BJ (cell line): ENCODE data around the gene UBR3. TPM values are rescaled to one million over a fixed set of nuclear protein-coding genes. Genes with fewer than 3 reads are reported as not detected.
A peak's percentile ranks its signal among the peaks of the same experiment; 100 is the strongest.

Source experiments
- CTCF ChIA-PET: fragments of 350-600 bp; formaldehyde crosslinking; extraction: SDS; loops from one replicate; lab custom pipeline; 2021; ENCODE audit warnings: antibody characterized with exemption, inconsistent platforms; lab: Yijun Ruan, JAX
- POLR2A ChIA-PET: fragments of 300-600 bp; sonication (Branson Sonifier 250); formaldehyde crosslinking; extraction: SDS; loops from one replicate; lab custom pipeline; 2021; ENCODE audit warnings: antibody characterized with exemption; lab: Charles Lee
- DNase-seq: peaks from one replicate; pipeline ENCODE4 v3.0.0-alpha.2; 2011; ENCODE audit warnings: low read depth
- H3K27me3 ChIP-seq: 2 replicates; pipeline ENCODE4 v1.6.0; 2011; ENCODE audit warnings: low read length; ENCODE audit not compliant: control insufficient read depth, insufficient read depth
- H3K36me3 ChIP-seq: 2 replicates; pipeline ENCODE4 v1.5.1; 2011; ENCODE audit warnings: low read length; ENCODE audit not compliant: control insufficient read depth, insufficient read depth
- H3K4me3 ChIP-seq: 2 replicates; pipeline ENCODE4 v1.5.1; 2011; ENCODE audit warnings: low read depth, mild to moderate bottlenecking, control low read depth, low read length
- polyA minus RNA-seq: library from RNA; depleted of rRNA, polyadenylated mRNA; stranded (reverse); fragments of >200 nt; gene quantifications from 2 replicates; pipeline ENCODE4 v1.2.3, GENCODE V29; 2011; rRNA and poly(A)+ RNA removed
- polyA plus RNA-seq: library from polyadenylated mRNA; depleted of rRNA; stranded (reverse); fragments of >200 nt; gene quantifications from 2 replicates; pipeline ENCODE4 v1.2.3, GENCODE V29; 2011; rRNA removed
- TF ChIP-seq, protein P1 (sequence below): IDR thresholded peaks from 2 replicates; pipeline ENCODE4 v1.5.1; 2011; ENCODE audit warnings: low read depth, mild to moderate bottlenecking, control low read depth, inconsistent platforms, low read length, moderate library complexity; ENCODE audit not compliant: insufficient read depth

Gene UBR3, protein sequence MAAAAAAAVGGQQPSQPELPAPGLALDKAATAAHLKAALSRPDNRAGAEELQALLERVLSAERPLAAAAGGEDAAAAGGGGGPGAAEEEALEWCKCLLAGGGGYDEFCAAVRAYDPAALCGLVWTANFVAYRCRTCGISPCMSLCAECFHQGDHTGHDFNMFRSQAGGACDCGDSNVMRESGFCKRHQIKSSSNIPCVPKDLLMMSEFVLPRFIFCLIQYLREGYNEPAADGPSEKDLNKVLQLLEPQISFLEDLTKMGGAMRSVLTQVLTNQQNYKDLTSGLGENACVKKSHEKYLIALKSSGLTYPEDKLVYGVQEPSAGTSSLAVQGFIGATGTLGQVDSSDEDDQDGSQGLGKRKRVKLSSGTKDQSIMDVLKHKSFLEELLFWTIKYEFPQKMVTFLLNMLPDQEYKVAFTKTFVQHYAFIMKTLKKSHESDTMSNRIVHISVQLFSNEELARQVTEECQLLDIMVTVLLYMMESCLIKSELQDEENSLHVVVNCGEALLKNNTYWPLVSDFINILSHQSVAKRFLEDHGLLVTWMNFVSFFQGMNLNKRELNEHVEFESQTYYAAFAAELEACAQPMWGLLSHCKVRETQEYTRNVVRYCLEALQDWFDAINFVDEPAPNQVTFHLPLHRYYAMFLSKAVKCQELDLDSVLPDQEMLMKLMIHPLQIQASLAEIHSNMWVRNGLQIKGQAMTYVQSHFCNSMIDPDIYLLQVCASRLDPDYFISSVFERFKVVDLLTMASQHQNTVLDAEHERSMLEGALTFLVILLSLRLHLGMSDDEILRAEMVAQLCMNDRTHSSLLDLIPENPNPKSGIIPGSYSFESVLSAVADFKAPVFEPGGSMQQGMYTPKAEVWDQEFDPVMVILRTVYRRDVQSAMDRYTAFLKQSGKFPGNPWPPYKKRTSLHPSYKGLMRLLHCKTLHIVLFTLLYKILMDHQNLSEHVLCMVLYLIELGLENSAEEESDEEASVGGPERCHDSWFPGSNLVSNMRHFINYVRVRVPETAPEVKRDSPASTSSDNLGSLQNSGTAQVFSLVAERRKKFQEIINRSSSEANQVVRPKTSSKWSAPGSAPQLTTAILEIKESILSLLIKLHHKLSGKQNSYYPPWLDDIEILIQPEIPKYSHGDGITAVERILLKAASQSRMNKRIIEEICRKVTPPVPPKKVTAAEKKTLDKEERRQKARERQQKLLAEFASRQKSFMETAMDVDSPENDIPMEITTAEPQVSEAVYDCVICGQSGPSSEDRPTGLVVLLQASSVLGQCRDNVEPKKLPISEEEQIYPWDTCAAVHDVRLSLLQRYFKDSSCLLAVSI (N-terminal part only)
- polyA plus RNA-seq = 7.5 and 16.2 TPM in 2 replicates
- 17.3 and 20.0 TPM in 2 replicates for polyA minus RNA-seq

DNA sequence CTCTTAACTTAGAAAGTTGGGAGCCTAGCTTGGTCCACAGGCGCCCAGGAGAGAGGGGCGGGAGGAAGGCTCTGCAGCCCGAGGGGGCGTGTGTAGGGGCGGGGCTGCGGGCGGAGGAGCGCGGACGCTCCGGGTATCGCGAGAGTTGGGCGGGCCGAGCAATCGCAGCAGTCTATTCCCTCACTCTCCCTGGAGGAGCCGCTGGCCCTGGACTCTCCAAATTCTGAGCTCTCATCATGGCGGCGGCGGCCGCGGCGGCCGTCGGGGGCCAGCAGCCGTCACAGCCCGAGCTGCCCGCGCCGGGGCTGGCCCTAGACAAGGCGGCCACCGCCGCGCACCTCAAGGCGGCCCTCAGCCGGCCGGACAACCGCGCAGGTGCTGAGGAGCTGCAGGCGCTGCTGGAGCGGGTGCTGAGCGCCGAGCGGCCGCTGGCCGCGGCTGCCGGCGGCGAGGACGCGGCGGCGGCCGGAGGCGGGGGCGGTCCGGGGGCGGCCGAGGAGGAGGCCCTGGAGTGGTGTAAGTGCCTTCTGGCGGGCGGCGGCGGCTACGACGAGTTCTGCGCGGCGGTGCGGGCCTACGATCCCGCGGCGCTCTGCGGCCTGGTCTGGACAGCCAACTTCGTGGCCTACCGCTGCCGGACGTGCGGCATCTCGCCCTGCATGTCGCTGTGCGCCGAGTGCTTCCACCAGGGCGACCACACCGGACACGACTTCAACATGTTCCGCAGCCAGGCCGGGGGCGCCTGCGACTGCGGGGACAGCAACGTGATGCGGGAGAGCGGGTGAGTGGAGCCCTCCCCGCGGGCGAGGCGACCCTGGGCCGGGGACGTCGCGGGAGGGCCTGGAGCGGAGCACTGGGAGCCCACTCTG is at the start of gene UBR3:
UBR3 (plus strand) TSS at position 183 of the 869 bp plus-strand sequence; CDS start at position 237, 54 bp downstream.
- ChIA-PET POLR2A (interaction anchor here (0.6 kb wide), 1 partner anchor 1830 kb away, joined by 3 read pairs; no protein-coding TSS in a partner anchor), CTCF (interaction anchor here (0.9 to 2.3 kb wide), 5 partner anchors 15 to 105 kb away, joined by 3 to 5 read pairs (median 4); no protein-coding TSS in a partner anchor)
- DNase-seq = peak; percentile 52
- H3K36me3 ChIP-seq = no peaks in the 10 kb centered on the region
- no peaks in the 10 kb centered on the region for H3K27me3 ChIP-seq
- peak within 1 kb of the TSS; percentile 99 for H3K4me3 ChIP-seq
- TF ChIP-seq, protein P1, sequence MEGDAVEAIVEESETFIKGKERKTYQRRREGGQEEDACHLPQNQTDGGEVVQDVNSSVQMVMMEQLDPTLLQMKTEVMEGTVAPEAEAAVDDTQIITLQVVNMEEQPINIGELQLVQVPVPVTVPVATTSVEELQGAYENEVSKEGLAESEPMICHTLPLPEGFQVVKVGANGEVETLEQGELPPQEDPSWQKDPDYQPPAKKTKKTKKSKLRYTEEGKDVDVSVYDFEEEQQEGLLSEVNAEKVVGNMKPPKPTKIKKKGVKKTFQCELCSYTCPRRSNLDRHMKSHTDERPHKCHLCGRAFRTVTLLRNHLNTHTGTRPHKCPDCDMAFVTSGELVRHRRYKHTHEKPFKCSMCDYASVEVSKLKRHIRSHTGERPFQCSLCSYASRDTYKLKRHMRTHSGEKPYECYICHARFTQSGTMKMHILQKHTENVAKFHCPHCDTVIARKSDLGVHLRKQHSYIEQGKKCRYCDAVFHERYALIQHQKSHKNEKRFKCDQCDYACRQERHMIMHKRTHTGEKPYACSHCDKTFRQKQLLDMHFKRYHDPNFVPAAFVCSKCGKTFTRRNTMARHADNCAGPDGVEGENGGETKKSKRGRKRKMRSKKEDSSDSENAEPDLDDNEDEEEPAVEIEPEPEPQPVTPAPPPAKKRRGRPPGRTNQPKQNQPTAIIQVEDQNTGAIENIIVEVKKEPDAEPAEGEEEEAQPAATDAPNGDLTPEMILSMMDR = 0 out of 2 replicates have a peak, but pooled peaks have one; percentile 19

DNA sequence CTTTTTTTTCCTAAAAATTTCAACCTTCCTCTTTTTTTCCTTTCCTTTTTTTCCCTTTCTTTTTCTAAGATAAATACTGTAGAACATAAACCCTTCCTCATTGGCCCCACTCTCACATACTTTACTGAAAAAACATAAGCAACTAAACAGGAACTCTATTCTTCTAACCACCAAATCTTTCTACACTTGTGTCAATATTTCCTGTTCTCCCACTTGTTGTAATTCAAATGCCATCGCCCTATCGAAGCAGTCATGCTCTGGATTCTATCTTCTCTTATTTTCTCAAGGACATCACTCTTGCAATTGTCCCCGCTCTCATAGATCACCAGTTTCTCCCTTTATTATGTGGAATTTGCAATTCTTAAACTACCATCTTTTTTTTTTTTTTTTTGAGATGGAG is 48.8 kb upstream of the UBR3 start:
- H3K36me3 ChIP-seq = no peaks in the 10 kb centered on the region
- CTCF ChIA-PET = no interaction called here
- POLR2A ChIA-PET = no interaction called here
- no peak for DNase-seq
- TF ChIP-seq, protein P1 = no peak
- no peak overlapping the region for H3K4me3 ChIP-seq
- no peaks in the 10 kb centered on the region for H3K27me3 ChIP-seq

DNA sequence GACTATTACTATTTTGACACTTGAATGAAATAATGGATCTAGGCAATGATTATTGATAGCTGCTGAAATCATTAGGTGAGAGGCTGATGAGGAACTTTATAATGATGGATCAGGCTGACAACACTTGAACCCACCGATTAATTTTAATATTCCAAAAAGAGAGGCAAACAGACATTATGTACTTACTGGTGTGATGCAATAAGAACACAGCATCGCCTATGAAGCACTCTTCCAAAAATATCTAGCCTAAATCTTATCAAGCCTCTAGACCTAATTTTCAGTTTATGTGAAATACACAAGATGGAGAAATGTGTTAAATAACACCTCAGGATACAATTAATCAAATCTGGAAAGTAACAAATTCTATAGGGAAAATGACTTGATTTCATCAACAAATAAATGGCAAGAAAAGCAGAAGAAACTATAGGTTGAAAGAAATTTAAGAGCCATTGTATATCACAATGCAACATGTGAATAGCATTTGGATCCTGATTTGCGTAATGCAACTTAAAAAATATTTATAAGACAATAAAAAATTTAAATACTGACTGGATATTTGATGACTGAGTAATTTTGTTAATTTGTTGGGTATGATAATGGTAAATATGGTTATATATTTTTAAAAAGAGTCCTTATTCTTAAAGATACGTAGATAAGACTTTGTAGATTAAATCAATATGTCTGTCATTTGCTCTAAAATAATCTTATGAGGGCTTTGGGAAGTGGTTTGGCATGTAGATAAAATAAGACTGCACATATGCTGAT is 45.8 kb upstream of the UBR3 start:
- DNase-seq = no peak
- ChIA-PET CTCF (no interaction called here), POLR2A (no interaction called here)
- Histone ChIP-seq H3K4me3 (no peak overlapping the region), H3K36me3 (no peaks in the 10 kb centered on the region), H3K27me3 (no peaks in the 10 kb centered on the region)
- TF ChIP-seq, protein P1 = no peak

DNA sequence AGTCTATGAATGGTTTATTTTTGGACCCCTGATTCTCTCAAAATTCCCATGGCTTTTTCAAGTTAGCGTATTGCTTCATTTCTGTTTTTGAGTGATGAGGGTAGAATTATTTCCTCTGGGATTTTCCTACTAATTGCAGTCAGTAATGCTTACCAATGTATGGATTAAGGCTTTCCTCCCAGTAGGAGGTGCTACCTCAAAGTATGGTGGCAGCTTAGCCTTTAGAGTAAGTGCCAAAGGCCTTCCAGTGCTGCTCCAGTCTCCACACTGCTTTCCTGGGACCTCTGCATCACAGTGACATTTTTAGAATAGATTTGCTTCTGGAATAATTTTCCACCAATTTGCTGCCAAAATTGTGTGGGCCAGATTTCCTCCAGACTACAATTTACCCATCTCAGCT is 44.7 kb upstream of the UBR3 start:
- ChIA-PET POLR2A (no interaction called here), CTCF (interaction anchor here (1.0 kb wide), 1 partner anchor 11 kb away, joined by 5 read pairs; no protein-coding TSS in a partner anchor)
- DNase-seq = no peak
- no peak overlapping the region for H3K4me3 ChIP-seq
- no peaks in the 10 kb centered on the region for H3K27me3 ChIP-seq
- TF ChIP-seq, protein P1 = no peak
- H3K36me3 ChIP-seq = no peaks in the 10 kb centered on the region
